GM12878 (cell line): ENCODE results near the gene SMOC2. TPM values are rescaled to one million over a fixed set of nuclear protein-coding genes. Genes with fewer than 3 reads are reported as not detected.

Experiments used
- ATAC-seq: fragments of 200-7000 bp; cut with Tn5 transposase; 3 replicates; pipeline ENCODE4 v1.9.1; 2020; ENCODE audit warnings: mild to moderate bottlenecking, moderate library complexity
- BruUV-seq: library from RNA; stranded (reverse); fragments of 400-500 nt; replicated peaks from 2 replicates; lab custom pipeline; 2021; lab: Mats Ljungman, UMichigan
- CTCF ChIA-PET: fragments of 300-600 bp; sonication (Branson Sonifier 250); formaldehyde crosslinking; extraction: SDS; loops from one replicate; lab custom pipeline; 2021; ENCODE audit warnings: inconsistent platforms; lab: Yijun Ruan, JAX
- POLR2A ChIA-PET: fragments of 350-600 bp; formaldehyde crosslinking; extraction: SDS; loops from one replicate; lab custom pipeline; 2021; ENCODE audit warnings: inconsistent platforms; lab: Charles Lee
- RAD21 ChIA-PET: fragments of 300-600 bp; sonication (Branson Sonifier 250); formaldehyde crosslinking; loops from one replicate; lab custom pipeline; 2023; ENCODE audit warnings: antibody characterized with exemption; ENCODE audit not compliant: unreplicated experiment; lab: Charles Lee
- SMC1A ChIA-PET: fragments of 300-600 bp; sonication (Branson Sonifier 250); formaldehyde crosslinking; loops from one replicate; lab custom pipeline; 2023; ENCODE audit not compliant: unreplicated experiment, uncharacterized antibody; lab: Charles Lee
- DNase-seq: peaks from one replicate; pipeline ENCODE4 v3.0.0-alpha.2; 2011; ENCODE audit warnings: low read depth, low spot score
- FAIRE-seq: peaks from 3 replicates; lab custom pipeline; 2011; peaks lifted over from hg19 to GRCh38; lab: Jason Lieb, UNC
- H2AFZ ChIP-seq: 2 replicates; pipeline ENCODE4 v1.6.0; 2011; ENCODE audit warnings: low read depth, low read length, control low read depth; ENCODE audit not compliant: control insufficient read depth
- H3K27ac ChIP-seq: 2 replicates; pipeline ENCODE4 v1.5.1; 2011; ENCODE audit warnings: control low read depth; ENCODE audit not compliant: control insufficient read depth, insufficient read depth
- H3K27me3 ChIP-seq, 2 experiments: replicated peaks in 1 of 2; 2 replicates each; pipeline versions ENCODE4 v1.6.0 to v1.6.1; 2011; ENCODE audit warnings: low read length in 1 of 2; ENCODE audit not compliant: control insufficient read depth in 2 of 2, insufficient read depth in 2 of 2
- H3K36me3 ChIP-seq, 2 experiments: 2 replicates each; pipeline ENCODE4 v1.5.1; 2011; ENCODE audit warnings: low read length in 1 of 2; ENCODE audit not compliant: control insufficient read depth in 2 of 2, insufficient read depth in 2 of 2
- H3K4me1 ChIP-seq: 2 replicates; pipeline ENCODE4 v1.6.1; 2011; ENCODE audit warnings: mild to moderate bottlenecking, low read length, moderate library complexity, mixed read lengths; ENCODE audit not compliant: control insufficient read depth, insufficient read depth
- H3K4me2 ChIP-seq: 2 replicates; pipeline ENCODE4 v1.6.0; 2011; ENCODE audit warnings: control low read depth; ENCODE audit not compliant: control insufficient read depth, insufficient read depth
- H3K4me3 ChIP-seq: fragments of 200-600 bp; sonication (generic); 2 replicates; pipeline ENCODE4 v1.5.1; 2016
- H3K79me2 ChIP-seq: 2 replicates; pipeline ENCODE4 v1.6.0; 2011; ENCODE audit warnings: low read length; ENCODE audit not compliant: control insufficient read depth, insufficient read depth
- H3K9ac ChIP-seq: 2 replicates; pipeline ENCODE4 v1.8.0; 2011; ENCODE audit warnings: low read length, control low read depth, mixed read lengths; ENCODE audit not compliant: control insufficient read depth, insufficient read depth
- H3K9me3 ChIP-seq: replicated peaks from 3 replicates; pipeline ENCODE4 v1.5.1; 2011; ENCODE audit warnings: mild to moderate bottlenecking, low read length; ENCODE audit not compliant: control insufficient read depth, insufficient read depth
- H4K20me1 ChIP-seq: 2 replicates; pipeline ENCODE4 v1.6.0; 2011; ENCODE audit not compliant: control insufficient read depth, insufficient read depth
- CBX5 ChIP-seq: sonication (generic); IDR thresholded peaks from 2 replicates; pipeline ENCODE4 v1.6.1; 2016; ENCODE audit warnings: low read depth, moderate library complexity, mild to moderate bottlenecking, inconsistent platforms
- CEBPB ChIP-seq, 2 experiments: fragments of 150-350 bp in 1 of 2; IDR thresholded peaks; 2 replicates each; pipeline ENCODE4 v1.6.1; 2012 to 2014; ENCODE audit warnings: low read depth in 2 of 2, low read length in 2 of 2, borderline replicate concordance in 1 of 2, inconsistent platforms in 1 of 2
- CREB1 ChIP-seq: IDR thresholded peaks from 2 replicates; pipeline ENCODE4 v1.6.1; 2012; ENCODE audit warnings: low read depth, mild to moderate bottlenecking, inconsistent platforms
- GATAD2B ChIP-seq: fragments of 450-650 bp; conservative IDR thresholded peaks from 2 replicates; pipeline ENCODE4 v1.6.1; 2017; ENCODE audit warnings: low read depth, mild to moderate bottlenecking, moderate library complexity
- RB1 ChIP-seq: fragments of 450-650 bp; formaldehyde crosslinking; IDR thresholded peaks from 2 replicates; pipeline ENCODE4 v1.6.1; 2017; ENCODE audit warnings: mild to moderate bottlenecking, borderline replicate concordance
- SKIL ChIP-seq: fragments of 450-650 bp; IDR thresholded peaks from 2 replicates; pipeline ENCODE4 v1.6.1; 2017; ENCODE audit warnings: mild to moderate bottlenecking, low read depth, inconsistent platforms; ENCODE audit not compliant: poor library complexity, severe bottlenecking
- WGBS: methylation state at CpG from one replicate; pipeline ENCODE4 v1.1.6; 2016; ENCODE audit warnings: low lambda C conversion rate; ENCODE audit not compliant: insufficient replicate concordance, insufficient coverage; ENCODE audit errors: missing lambda C conversion rate; 5-methylcytosine and 5-hydroxymethylcytosine counted together
- in situ Hi-C: fragments of 300-500 bp; cut with MboI; formaldehyde crosslinking; loops from 9 replicates; pipeline ENCODE4 v1.14.3; 2018; ENCODE audit warnings: mixed read lengths
- intact Hi-C: fragments of 100-400 bp; cut with micrococcal nuclease; formaldehyde crosslinking; loops from one replicate; pipeline ENCODE4 v1.14.2; 2022; ENCODE audit not compliant: unreplicated experiment
- polyA plus RNA-seq, 11 experiments: library from polyadenylated mRNA; depleted of rRNA in 4 of 11; unstranded in 6 of 11; stranded (reverse) in 5 of 11; fragments of >200 nt; fragmentation: Nextera tagmentation in 4 of 11; fragmentation: Illumina TruSeq in 1 of 11; extraction: Ambion mirVana in 4 of 11; extraction: Trizol in 1 of 11; gene quantifications; 1 replicate in 1 of 11; 2 replicates in 10 of 11; pipeline versions ENCODE4 v1.2.1 to v1.2.3, GENCODE V29; 2011 to 2016; ENCODE audit warnings: inconsistent platforms in 2 of 11, missing spikeins in 2 of 11, low read depth in 1 of 11
- total RNA-seq, 4 experiments: library from RNA; depleted of rRNA in 3 of 4; stranded (reverse); fragments of >200 nt in 3 of 4; fragmentation: Illumina TruSeq in 1 of 4; extraction: Trizol in 1 of 4; gene quantifications; 2 replicates each; pipeline versions ENCODE4 v1.2.1 to v1.2.3, GENCODE V29; 2013 to 2021

SMOC2 gene
- total and polyA plus RNA-seq, 10 of the 15 experiments (the other 5 are each of a cell fraction or from before 2014, with no cell fraction given), result 0.10 to 0.12 TPM; not detected in 8

GRCh38 chr6:168437751-168438150, 3.2 kb upstream of the SMOC2 start:
- Histone ChIP-seq H3K4me3 (no peak overlapping the region), H3K79me2 (no peaks in the 10 kb centered on the region), H3K4me2 (no peak overlapping the region), H3K27ac (no peak overlapping the region), H3K4me1 (no peaks in the 10 kb centered on the region), H3K9ac (no peak overlapping the region), H3K27me3 (no peaks in the 10 kb centered on the region), H3K36me3 (no peaks in the 10 kb centered on the region)
- SMC1A ChIA-PET, result no interaction called here
- FAIRE-seq (no peak), DNase-seq (no peak)
- RAD21 ChIA-PET, result no interaction called here
- intact Hi-C loops (no loop called here), in situ Hi-C loops (no loop called here)
- 60% methylated on average over 9 of the region's 9 CpGs for WGBS
- TF ChIP-seq GATAD2B (no peak), CEBPB (IDR thresholded peaks at IDR 0.05; ENCODE audit: borderline replicate concordance in 1 of 2, low read depth in 2 of 2, low read length in 2 of 2) (no peak), RB1 (no peak), CREB1 (no peak), CBX5 (no peak), SKIL (no peak)
- TF ChIP-seq, all 136 proteins: peak for 0
- H2AFZ ChIP-seq, result no peak overlapping the region
- no peak for ATAC-seq
- H4K20me1 ChIP-seq, result no peaks in the 10 kb centered on the region
- ChIA-PET POLR2A (no interaction called here), CTCF (interaction anchor here (0.7 kb wide), 1 partner anchor 1425 kb away, joined by 3 read pairs; no protein-coding TSS in a partner anchor)
- no TSS peak for BruUV-seq
- H3K9me3 ChIP-seq, result no peaks in the 10 kb centered on the region
